Gastroesophageal sphincter (tissue), 3 donors: ENCODE data around the gene BMERB1.

Experiments used
- EP300 ChIP-seq: sonication (generic); formaldehyde crosslinking; IDR thresholded peaks from one replicate; pipeline ENCODE4 v1.6.1; 2017; ENCODE audit warnings: antibody characterized with exemption, mild to moderate bottlenecking
- POLR2A ChIP-seq, 2 donors: fragments of 450-650 bp; IDR thresholded peaks; one replicate each; pipeline ENCODE4 v1.6.1; 2017; ENCODE audit warnings: antibody characterized with exemption in 2 of 2, mild to moderate bottlenecking in 2 of 2, moderate library complexity in 1 of 2
- POLR2AphosphoS5 ChIP-seq: sonication (generic); formaldehyde crosslinking; IDR thresholded peaks from one replicate; pipeline ENCODE4 v1.6.1; 2017; ENCODE audit warnings: antibody characterized with exemption
- TF ChIP-seq, protein P1 (sequence below), 4 experiments: fragments of 200-600 bp in 2 of 4; fragments of 450-650 bp in 2 of 4; sonication (generic) in 1 of 4; IDR thresholded peaks; one replicate each; pipeline ENCODE4 v1.5.1; 2017 to 2019; ENCODE audit warnings: antibody characterized with exemption in 4 of 4, mild to moderate bottlenecking in 2 of 4, moderate library complexity in 2 of 4

DNA sequence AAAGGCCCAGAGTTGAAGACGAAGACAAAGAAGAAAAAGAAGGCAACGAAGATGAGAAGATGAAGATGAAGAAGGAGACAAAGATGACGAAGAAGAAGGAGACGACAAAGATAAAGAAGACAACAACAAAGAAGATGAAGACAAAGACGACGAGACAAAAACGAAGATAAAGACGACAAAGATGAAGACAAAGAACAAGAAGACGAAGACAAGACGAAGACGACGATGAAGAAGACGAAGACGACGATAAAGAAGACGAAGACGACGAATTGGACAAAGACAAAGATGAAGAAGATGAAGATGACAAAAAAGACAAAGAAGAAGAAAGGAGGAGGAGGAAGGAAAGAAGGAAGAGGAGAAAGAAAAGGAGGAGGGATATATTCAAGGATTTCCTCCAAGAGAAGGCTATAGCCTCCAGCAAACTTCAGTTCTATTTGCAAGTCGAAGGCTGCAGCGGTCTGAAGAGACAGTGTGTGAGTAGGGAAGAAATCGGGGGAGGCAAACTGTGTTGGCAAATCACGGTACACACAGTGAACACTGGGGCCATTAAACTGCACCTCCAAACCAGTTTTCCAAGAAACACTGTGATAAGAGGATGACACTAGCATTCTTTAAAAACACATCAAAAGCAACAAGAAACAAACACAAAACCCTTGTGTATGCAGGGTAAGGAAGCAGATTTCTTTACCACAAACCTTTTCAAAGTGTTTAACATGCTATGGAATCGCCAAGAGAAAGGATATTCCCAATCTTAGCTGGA lies 168.1 kb downstream of the BMERB1 start:
- TF ChIP-seq POLR2AphosphoS5, result no peak
- TF ChIP-seq, protein P1, sequence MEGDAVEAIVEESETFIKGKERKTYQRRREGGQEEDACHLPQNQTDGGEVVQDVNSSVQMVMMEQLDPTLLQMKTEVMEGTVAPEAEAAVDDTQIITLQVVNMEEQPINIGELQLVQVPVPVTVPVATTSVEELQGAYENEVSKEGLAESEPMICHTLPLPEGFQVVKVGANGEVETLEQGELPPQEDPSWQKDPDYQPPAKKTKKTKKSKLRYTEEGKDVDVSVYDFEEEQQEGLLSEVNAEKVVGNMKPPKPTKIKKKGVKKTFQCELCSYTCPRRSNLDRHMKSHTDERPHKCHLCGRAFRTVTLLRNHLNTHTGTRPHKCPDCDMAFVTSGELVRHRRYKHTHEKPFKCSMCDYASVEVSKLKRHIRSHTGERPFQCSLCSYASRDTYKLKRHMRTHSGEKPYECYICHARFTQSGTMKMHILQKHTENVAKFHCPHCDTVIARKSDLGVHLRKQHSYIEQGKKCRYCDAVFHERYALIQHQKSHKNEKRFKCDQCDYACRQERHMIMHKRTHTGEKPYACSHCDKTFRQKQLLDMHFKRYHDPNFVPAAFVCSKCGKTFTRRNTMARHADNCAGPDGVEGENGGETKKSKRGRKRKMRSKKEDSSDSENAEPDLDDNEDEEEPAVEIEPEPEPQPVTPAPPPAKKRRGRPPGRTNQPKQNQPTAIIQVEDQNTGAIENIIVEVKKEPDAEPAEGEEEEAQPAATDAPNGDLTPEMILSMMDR (IDR thresholded peaks at IDR 0.05), result no peak
- no peak for TF ChIP-seq POLR2A (IDR thresholded peaks at IDR 0.05)
- TF ChIP-seq EP300, result no peak
